Liver (tissue), 9 donors: ENCODE measurements around the gene FAM219A. TPM values are rescaled to one million over a fixed set of nuclear protein-coding genes. Genes with fewer than 3 reads are reported as not detected.

Source experiments
- DNase-seq: peaks from one replicate; pipeline ENCODE4 v3.0.0-alpha.2; 2017; ENCODE audit warnings: low spot score
- H3K27ac ChIP-seq, 2 donors: one replicate each; pipeline ENCODE4 v1.7.0; 2013; ENCODE audit warnings: inconsistent platforms in 2 of 2, low read length in 2 of 2, control low read depth in 1 of 2, low read depth in 1 of 2, mild to moderate bottlenecking in 1 of 2
- H3K27me3 ChIP-seq, 4 donors: one replicate each; pipeline versions ENCODE4 v1.6.1 to v1.7.0; 2013; ENCODE audit warnings: low read length in 3 of 4, inconsistent platforms in 1 of 4, mild to moderate bottlenecking in 1 of 4, moderate library complexity in 1 of 4; ENCODE audit not compliant: control insufficient read depth in 4 of 4, insufficient read depth in 4 of 4
- H3K36me3 ChIP-seq, 4 donors: one replicate each; pipeline versions ENCODE4 v1.6.1 to v1.7.0; 2013; ENCODE audit warnings: low read length in 3 of 4, mild to moderate bottlenecking in 3 of 4, low read depth in 1 of 4, moderate library complexity in 1 of 4; ENCODE audit not compliant: control insufficient read depth in 4 of 4, insufficient read depth in 3 of 4
- H3K4me1 ChIP-seq, 4 donors: one replicate each; pipeline versions ENCODE4 v1.6.1 to v1.7.0; 2013; ENCODE audit warnings: low read length in 3 of 4, mild to moderate bottlenecking in 3 of 4, moderate library complexity in 1 of 4; ENCODE audit not compliant: control insufficient read depth in 4 of 4, insufficient read depth in 4 of 4
- H3K4me3 ChIP-seq, 3 donors: one replicate each; pipeline versions ENCODE4 v1.6.1 to v1.7.0; 2013; ENCODE audit warnings: low read length in 3 of 3, control low read depth in 1 of 3, low read depth in 1 of 3, mild to moderate bottlenecking in 1 of 3
- H3K9ac ChIP-seq, 2 donors: one replicate each; pipeline ENCODE4 v1.7.0; 2013; ENCODE audit warnings: low read length in 2 of 2, mild to moderate bottlenecking in 2 of 2, moderate library complexity in 2 of 2, control low read depth in 1 of 2, low read depth in 1 of 2
- H3K9me3 ChIP-seq, 4 donors: one replicate each; pipeline versions ENCODE4 v1.6.1 to v1.7.0; 2013; ENCODE audit warnings: low read length in 3 of 4; ENCODE audit not compliant: control insufficient read depth in 4 of 4
- EGR1 ChIP-seq, 2 donors: IDR thresholded peaks; 2 replicates each; pipeline ENCODE4 v1.6.1; 2016 to 2018; ENCODE audit warnings: antibody characterized with exemption in 2 of 2, low read depth in 2 of 2
- FOXA1 ChIP-seq: IDR thresholded peaks from 2 replicates; pipeline ENCODE4 v1.6.1; 2016; ENCODE audit warnings: antibody characterized with exemption
- FOXA2 ChIP-seq: IDR thresholded peaks from 2 replicates; pipeline ENCODE4 v1.6.1; 2016; ENCODE audit warnings: antibody characterized with exemption
- GABPA ChIP-seq, 2 donors: IDR thresholded peaks in 1 of 2; conservative IDR thresholded peaks in 1 of 2; 2 replicates each; pipeline ENCODE4 v1.6.1; 2016; ENCODE audit warnings: antibody characterized with exemption in 2 of 2, mild to moderate bottlenecking in 1 of 2, moderate library complexity in 1 of 2
- HNF4G ChIP-seq: IDR thresholded peaks from 2 replicates; pipeline ENCODE4 v1.6.1; 2016; ENCODE audit warnings: antibody characterized with exemption
- NR2F2 ChIP-seq: IDR thresholded peaks from 2 replicates; pipeline ENCODE4 v1.6.1; 2016; ENCODE audit warnings: antibody characterized with exemption
- RAD21 ChIP-seq, 2 donors: IDR thresholded peaks; 2 replicates each; pipeline ENCODE4 v1.6.1; 2016; ENCODE audit warnings: antibody characterized with exemption in 2 of 2, mild to moderate bottlenecking in 2 of 2
- SP1 ChIP-seq: IDR thresholded peaks from 2 replicates; pipeline ENCODE4 v1.6.1; 2018; ENCODE audit warnings: antibody characterized with exemption, mild to moderate bottlenecking
- TAF1 ChIP-seq: conservative IDR thresholded peaks from 2 replicates; pipeline ENCODE4 v1.6.1; 2016; ENCODE audit warnings: antibody characterized with exemption, mild to moderate bottlenecking
- YY1 ChIP-seq: IDR thresholded peaks from 2 replicates; pipeline ENCODE4 v1.6.1; 2016; ENCODE audit warnings: antibody characterized with exemption, mild to moderate bottlenecking
- ZBTB33 ChIP-seq: IDR thresholded peaks from 2 replicates; pipeline ENCODE4 v1.6.1; 2016; ENCODE audit warnings: antibody characterized with exemption
- WGBS: extraction: QIAGEN DNeasy Blood & Tissue Kit; methylation state at CpG from one replicate; pipeline ENCODE4 v1.1.7; 2013; 5-methylcytosine and 5-hydroxymethylcytosine counted together
- polyA plus RNA-seq, 2 donors: library from polyadenylated mRNA; stranded (reverse) in 1 of 2; unstranded in 1 of 2; fragments of 200-250 nt in 1 of 2; fragments of >200 nt in 1 of 2; fragmentation: Nextera tagmentation in 1 of 2; extraction: Ambion mirVana in 1 of 2; gene quantifications; one replicate each; pipeline versions ENCODE4 v1.2.1 to v1.2.3, GENCODE V29; 2013 to 2015
- total RNA-seq, 2 donors: library from RNA; depleted of rRNA; stranded (reverse); fragments of >200 nt; gene quantifications; one replicate each; pipeline ENCODE4 v1.2.3, GENCODE V29; 2014
- TF ChIP-seq, protein P1 (sequence below): IDR thresholded peaks from 2 replicates; pipeline ENCODE4 v1.6.1; 2016; ENCODE audit warnings: antibody characterized with exemption, mild to moderate bottlenecking
- TF ChIP-seq, protein P2 (sequence below): fragments of 150-350 bp; IDR thresholded peaks from 2 replicates; pipeline ENCODE4 v1.5.1; 2017; ENCODE audit warnings: improper control_type of control experiment, low read depth, low read length; ENCODE audit not compliant: missing input control
- donor health status: healthy.
- donor health status: healthy.
- donor health status: healthy.
- donor health status: healthy.
- donor health status: healthy.

The FAM219A gene
- total and polyA plus RNA-seq, 4 donors = 1.6 to 3.6 (median 2.4) TPM

- TF ChIP-seq FOXA2 (no peak), RAD21 (IDR thresholded peaks at IDR 0.05) (no peak), ZBTB33 (no peak), HNF4G (no peak), EGR1 (IDR thresholded peaks at IDR 0.05; ENCODE audit: low read depth in 2 of 2) (no peak)
Measured at GRCh38 chr9:34450644-34451043, 7.7 kb downstream of the FAM219A start (continued).

- DNase-seq = no peak
- Histone ChIP-seq H3K27ac (no peak overlapping the region), H3K4me3 (no peak overlapping the region), H3K36me3 (no peaks in the 10 kb centered on the region), H3K4me1 (peaks cover 0 to 6% (median 5%) of the 10 kb centered on the region in 4 donors), H3K9ac (no peak overlapping the region), H3K9me3 (no peaks in the 10 kb centered on the region), H3K27me3 (no peaks in the 10 kb centered on the region)
- TF ChIP-seq, protein P1, sequence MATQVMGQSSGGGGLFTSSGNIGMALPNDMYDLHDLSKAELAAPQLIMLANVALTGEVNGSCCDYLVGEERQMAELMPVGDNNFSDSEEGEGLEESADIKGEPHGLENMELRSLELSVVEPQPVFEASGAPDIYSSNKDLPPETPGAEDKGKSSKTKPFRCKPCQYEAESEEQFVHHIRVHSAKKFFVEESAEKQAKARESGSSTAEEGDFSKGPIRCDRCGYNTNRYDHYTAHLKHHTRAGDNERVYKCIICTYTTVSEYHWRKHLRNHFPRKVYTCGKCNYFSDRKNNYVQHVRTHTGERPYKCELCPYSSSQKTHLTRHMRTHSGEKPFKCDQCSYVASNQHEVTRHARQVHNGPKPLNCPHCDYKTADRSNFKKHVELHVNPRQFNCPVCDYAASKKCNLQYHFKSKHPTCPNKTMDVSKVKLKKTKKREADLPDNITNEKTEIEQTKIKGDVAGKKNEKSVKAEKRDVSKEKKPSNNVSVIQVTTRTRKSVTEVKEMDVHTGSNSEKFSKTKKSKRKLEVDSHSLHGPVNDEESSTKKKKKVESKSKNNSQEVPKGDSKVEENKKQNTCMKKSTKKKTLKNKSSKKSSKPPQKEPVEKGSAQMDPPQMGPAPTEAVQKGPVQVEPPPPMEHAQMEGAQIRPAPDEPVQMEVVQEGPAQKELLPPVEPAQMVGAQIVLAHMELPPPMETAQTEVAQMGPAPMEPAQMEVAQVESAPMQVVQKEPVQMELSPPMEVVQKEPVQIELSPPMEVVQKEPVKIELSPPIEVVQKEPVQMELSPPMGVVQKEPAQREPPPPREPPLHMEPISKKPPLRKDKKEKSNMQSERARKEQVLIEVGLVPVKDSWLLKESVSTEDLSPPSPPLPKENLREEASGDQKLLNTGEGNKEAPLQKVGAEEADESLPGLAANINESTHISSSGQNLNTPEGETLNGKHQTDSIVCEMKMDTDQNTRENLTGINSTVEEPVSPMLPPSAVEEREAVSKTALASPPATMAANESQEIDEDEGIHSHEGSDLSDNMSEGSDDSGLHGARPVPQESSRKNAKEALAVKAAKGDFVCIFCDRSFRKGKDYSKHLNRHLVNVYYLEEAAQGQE = no peak
- no peak for TF ChIP-seq YY1
- no peak for TF ChIP-seq FOXA1
- no peak for TF ChIP-seq SP1
- TF ChIP-seq TAF1 = no peak
- TF ChIP-seq EGR1 (IDR thresholded peaks at IDR 0.05; ENCODE audit: low read depth in 2 of 2) = no peak
- no peak for TF ChIP-seq GABPA (IDR thresholded peaks at IDR 0.05 in 1 of 2, conservative IDR thresholded peaks at IDR 0.05 in 1 of 2)
- TF ChIP-seq, protein P2, sequence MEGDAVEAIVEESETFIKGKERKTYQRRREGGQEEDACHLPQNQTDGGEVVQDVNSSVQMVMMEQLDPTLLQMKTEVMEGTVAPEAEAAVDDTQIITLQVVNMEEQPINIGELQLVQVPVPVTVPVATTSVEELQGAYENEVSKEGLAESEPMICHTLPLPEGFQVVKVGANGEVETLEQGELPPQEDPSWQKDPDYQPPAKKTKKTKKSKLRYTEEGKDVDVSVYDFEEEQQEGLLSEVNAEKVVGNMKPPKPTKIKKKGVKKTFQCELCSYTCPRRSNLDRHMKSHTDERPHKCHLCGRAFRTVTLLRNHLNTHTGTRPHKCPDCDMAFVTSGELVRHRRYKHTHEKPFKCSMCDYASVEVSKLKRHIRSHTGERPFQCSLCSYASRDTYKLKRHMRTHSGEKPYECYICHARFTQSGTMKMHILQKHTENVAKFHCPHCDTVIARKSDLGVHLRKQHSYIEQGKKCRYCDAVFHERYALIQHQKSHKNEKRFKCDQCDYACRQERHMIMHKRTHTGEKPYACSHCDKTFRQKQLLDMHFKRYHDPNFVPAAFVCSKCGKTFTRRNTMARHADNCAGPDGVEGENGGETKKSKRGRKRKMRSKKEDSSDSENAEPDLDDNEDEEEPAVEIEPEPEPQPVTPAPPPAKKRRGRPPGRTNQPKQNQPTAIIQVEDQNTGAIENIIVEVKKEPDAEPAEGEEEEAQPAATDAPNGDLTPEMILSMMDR = no peak
- 99% methylated on average over 1 of the region's 1 CpG for WGBS
Measured at GRCh38 chr9:34446951-34447350, 11.4 kb downstream of the FAM219A start.

DNA sequence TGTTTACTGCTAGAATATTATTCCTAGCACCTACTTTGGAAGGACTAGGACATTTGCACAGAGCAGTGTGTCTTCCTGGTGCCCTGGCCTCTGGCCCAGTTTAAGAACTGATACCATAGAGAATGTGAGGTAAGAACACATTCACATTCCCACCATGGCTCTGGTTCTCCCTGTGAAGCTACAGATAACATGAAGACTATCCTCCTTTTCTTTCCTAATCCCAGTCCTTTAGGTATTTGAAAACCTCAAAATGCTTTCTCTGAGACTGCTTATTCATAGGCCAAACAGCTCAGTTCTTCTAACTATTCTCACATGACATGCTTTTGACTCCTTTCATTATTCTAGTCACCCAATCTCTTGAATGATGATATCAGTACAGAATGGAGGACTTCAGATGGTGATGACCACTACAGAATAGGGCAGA is 11.9 kb downstream of the FAM219A start:
- no peak for DNase-seq
- H3K27me3 ChIP-seq = no peaks in the 10 kb centered on the region

More for the DNA sequence above, 11.9 kb downstream of the FAM219A start:
- TF ChIP-seq FOXA2 (no peak), FOXA1 (no peak), NR2F2 (no peak), SP1 (no peak), EGR1 (IDR thresholded peaks at IDR 0.05; ENCODE audit: low read depth in 2 of 2) (no peak)
- Histone ChIP-seq H3K9ac (no peak overlapping the region), H3K36me3 (no peaks in the 10 kb centered on the region), H3K27ac (no peak overlapping the region), H3K4me3 (no peak overlapping the region), H3K4me1 (peaks cover 0 to 6% (median 5%) of the 10 kb centered on the region in 4 donors), H3K9me3 (no peaks in the 10 kb centered on the region)
